ENCODE measurements around the gene BIVM.

The BIVM gene

DNA sequence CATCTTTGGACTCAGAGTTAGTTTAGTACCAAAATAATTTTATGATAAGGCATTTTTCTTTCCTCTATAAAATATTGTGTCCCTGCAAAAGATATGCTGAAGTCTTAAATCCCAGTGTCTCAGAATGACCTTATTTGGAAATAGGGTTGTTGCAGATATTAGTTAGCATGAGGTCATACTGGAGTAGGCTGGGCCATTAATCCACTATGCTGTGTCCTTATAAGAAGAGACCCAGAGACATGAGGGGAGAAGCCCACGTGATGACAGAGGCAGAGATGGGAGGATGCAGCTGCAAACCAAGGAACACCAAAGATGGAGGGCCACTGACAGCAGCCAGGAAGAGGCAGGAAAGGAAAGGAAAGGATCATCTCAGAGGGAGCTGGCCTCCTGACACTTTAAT, 6.5 kb upstream of the BIVM start:
- no peak for DNase-seq (ENCODE audit: low read depth)

GRCh38 chr13:102793611-102794355, 5.1 kb upstream of the BIVM start:
- DNase-seq (ENCODE audit: low read depth), result no peak

- DNase-seq (ENCODE audit: low read depth), result no peak
Observed at GRCh38 chr13:102799426-102800144, 666 bp downstream of the BIVM start.

DNA sequence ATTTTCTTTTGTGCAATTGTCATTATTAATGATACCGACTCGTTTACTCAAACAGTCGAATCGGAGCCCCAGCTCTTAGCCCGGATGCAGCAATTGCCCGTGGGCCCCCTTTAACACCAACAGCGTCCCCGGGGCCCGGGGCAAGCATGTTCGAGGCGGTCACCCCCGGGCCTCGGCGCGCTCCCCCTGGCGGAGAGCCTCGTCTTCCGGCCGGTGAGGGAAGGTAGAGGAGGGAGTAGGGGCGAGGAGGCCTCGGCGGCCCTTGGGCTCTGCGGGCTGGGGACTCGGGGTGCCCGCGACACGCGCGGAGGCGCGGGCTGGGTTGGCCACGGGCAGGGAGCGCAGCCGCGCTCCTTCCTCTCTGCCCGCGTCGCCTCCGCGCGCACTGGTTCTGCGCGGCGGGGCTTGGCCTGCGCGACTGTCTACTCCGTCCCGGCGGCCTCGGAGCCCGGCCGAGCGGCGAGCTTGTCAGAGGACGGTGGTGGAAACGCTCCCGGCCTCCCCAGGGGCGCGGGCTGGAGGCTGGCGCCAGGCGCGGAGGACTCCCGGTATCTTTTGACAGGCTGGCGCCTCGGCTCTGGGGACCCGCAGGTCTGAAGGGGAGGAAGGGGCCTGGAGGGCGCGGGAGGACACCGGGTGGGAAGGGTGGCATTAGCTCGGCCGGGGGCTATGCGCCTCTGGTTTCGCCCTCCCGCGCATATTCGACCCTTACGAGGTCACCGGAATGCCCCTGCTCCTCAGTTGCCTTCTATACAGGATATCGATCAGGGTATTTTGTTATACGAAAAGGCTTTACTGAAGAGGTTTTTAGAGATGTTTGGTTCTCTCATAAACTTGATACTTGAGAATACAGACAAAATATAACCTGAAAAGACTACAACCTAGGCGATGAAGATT, 1.5 kb downstream of the BIVM start:
- peak; percentile 72 for DNase-seq (ENCODE audit: low read depth)

GRCh38 chr13:102805680-102806079, 6.8 kb downstream of the BIVM start:
- DNase-seq (ENCODE audit: low read depth), result no peak

DNA sequence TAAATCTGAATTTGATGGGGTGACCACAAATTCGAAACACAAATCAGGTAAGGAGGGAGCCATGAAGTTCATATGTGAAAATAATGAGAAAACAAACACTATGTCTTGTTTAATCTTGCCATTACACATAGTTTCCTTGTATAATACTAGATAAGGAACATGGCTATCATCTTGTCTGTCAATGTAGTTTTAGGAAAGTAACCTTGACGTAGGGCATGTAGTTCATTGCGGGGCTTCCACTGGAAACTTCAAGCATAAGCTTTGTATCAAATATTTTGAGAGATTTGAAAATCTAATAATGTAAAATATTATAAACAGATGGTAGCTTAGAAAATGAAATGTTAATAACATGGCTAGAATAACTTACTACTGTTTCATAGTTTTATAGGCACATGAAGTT, 8.8 kb downstream of the BIVM start:
- DNase-seq (ENCODE audit: low read depth), result no peak

DNA sequence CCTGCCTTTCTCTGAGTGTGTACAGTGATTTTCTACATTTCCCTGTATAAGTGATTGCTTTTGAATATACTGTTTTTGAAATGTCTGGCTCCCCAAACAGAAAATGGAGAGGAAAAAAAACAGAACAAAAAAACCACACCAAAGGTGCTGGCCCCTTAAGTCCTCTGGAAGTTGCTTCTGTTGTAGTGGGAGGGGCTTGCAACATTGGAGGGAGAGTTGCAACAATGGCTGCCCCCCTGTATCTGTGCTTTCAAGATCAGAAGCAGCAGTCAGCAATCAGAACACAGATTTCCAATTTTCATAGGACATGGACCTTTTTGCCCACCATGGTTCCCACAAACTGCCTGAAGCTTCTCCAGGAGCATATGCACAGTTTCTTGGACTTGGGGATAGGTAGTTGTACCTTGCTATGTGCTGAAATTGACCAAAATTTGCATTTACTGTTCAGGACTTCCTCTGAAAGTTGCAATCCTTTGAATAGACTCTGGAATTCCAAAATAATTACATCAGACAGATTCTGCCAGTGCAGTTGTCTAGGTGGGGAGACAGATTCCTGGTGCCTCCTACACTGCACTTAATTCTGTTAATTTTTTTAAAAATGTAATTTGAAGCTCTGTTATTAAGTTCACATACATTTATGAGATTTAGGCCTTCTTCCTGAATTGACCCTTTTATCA, 13.8 kb downstream of the BIVM start:
- DNase-seq (ENCODE audit: low read depth), result no peak

GRCh38 chr13:102814025-102814607, 15.2 kb downstream of the BIVM start:
- DNase-seq (ENCODE audit: low read depth), result no peak

GRCh38 chr13:102814793-102815192, 15.9 kb downstream of the BIVM start:
- DNase-seq (ENCODE audit: low read depth), result no peak

DNA sequence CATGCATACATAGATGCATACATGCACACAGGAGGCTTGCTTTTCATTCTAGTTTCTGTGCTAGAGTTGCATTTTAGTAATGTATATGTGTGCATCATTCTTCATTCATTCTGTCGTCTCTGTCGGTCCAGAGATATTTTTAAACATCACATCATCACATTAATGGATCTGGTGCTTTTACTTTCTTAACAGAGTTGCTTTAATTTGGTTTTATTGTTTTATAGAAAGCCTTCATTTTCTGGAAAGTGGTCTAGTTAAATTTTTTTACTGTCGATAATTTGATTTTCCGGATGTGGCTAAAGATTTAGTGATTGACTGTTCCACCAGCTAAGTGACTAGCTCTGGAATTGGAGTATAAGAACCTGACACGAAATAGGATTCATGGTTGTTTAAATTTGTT, 16.9 kb downstream of the BIVM start:
- DNase-seq (ENCODE audit: low read depth), result no peak

DNA sequence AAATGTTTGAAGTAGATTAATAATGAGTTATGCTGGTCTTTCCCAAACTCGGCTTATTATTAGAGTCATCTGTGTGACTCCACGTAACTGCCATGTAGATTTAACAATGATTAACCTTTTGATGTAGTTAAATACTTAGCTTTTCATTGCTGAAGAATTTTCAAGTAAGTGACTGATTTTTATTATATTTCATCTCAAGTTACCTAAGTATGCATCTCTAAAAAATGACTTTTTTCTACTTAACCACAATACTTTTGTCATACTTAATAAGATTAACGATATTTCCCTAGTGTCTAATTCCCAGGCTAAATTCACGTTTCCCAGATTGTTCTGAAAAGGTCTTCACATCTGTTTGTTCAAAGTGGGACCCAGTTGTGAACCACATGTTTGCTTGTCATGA, 17.8 kb downstream of the BIVM start:
- no peak for DNase-seq (ENCODE audit: low read depth)

DNA sequence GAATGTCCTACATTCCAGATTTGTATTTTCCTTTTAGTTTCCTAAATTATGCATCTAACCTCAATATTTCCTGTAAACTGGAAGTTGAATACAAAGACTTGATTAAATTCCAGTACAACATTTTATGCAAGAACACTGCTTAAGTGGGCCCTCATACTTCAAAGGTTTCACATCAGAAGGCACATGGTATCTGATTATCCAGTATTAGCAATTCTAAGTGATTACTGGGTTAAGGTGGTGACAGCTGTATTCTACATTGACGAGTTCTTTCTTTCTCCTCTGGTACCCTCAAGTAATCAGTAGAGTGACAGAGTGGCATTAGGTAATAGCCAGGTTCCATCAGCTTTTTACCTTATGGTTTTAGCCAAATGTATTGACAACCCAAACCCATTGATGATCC, 18.3 kb downstream of the BIVM start:
- DNase-seq (ENCODE audit: low read depth), result no peak

DNA sequence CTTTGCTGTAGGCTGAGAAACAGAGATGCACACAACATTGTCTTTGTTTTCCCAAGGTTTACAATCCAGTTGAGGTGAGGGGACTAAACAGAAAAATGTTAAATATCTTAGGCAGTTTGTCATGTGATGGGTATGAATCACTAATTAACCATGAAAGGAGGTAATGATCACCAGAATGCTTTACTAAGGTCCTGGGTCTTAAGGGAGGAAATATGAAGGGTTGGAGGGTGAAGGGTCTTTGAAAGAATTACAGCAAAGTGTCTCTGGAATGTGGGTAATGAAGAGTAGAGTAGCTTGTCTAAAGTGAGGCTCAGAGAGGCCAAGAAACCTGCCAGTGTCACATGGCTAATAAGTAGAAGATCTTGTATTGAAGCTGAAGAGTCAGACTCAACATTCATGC, 19.0 kb downstream of the BIVM start:
- no peak for DNase-seq (ENCODE audit: low read depth)

DNA sequence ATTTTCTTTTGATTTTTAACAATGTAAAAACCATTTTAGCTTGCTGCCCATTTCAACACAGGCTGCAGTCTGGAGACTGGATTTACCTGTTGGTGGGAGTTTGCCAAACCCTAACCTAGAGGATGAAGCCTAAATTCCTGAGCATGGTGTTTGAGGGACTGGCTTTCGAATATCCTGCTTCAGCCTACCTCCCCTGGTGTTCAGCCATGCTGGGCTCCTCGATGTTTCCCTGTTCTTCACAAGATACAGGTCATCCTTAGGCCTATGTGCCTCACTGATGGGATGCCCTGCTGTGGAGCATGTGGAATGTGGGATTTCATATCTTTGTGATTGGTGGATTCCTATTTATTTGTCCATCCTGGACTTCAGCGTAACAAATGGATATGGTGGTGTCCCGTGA, 26.5 kb downstream of the BIVM start:
- DNase-seq (ENCODE audit: low read depth), result no peak

DNA sequence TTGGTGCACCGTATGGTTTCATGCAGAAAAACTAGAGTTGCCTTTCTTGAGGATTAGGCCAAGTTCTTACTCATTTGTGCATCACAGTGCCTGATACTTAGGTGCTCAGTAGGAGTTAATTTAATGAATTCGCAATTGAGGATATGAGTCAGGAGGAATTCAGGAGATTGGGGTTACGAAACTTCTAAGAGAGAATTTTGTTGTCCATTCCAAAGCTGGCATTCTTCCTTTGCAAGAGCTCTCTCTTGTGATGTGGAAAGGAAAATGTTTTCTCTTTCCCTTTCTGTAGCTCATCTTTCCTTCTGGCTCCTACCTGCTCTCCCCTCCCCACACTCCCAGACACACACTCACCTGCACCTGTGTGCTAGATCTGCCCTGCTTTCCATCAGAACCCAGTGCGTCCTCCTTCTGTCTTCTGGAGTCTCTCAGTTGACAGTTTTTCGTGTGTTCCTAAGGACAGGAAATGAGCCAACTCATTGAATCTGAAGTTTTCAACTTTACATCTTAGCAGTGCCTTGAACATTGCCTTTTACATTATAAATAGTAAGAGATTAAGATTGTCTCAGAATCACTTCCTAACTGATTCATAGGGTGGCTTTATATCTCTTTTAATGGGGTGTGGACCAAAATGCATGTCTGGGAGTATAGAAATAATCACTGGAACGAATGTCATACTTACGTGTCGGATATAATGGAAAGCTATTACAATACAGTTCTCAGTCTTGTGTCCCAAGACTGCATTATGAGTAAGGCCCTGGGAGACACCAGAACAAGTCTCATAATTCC, 27.2 kb downstream of the BIVM start:
- no peak for DNase-seq (ENCODE audit: low read depth)

DNA sequence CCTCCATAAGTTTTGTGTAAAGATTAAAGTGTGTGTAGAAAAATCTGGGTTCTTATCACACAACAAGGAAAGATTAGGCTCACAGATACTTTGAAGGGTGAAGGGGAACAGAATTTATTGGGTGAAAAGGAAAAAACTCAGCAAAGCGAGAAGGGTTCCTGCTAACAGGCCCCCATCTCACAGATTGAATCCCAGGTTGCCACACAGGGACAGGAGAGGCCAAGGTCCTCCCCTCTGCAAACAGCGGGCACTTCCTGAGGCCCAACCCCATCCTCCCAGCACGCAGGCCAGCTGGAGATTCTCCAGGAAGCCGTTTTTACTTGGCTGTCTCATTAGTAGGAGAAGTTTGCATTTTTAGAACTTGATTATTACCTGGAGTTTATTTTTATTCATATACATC, 31.7 kb downstream of the BIVM start:
- DNase-seq (ENCODE audit: low read depth), result no peak

DNA sequence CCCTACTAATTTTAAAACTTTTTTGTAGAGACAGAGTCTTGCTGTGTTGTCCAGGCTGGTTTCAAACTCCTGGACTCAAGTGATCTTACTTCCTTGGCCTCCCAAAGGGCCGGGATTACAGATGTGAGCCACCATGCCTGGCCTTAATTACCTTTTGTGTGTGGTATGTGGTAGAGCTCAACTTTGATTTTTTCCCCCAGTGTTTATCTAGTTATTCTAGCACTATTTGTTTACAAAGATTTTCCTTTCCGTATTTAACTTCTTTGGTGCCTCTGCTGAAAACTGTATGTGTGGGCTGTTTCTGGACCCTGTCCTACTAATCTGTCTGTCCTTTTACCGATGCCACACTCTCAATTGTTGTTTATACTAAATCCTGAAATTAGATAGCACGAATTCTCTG, 37.6 kb downstream of the BIVM start:
- DNase-seq (ENCODE audit: low read depth), result no peak

- DNase-seq (ENCODE audit: low read depth), result no peak
Observed at GRCh38 chr13:102838273-102838672, 39.4 kb downstream of the BIVM start.

DNA sequence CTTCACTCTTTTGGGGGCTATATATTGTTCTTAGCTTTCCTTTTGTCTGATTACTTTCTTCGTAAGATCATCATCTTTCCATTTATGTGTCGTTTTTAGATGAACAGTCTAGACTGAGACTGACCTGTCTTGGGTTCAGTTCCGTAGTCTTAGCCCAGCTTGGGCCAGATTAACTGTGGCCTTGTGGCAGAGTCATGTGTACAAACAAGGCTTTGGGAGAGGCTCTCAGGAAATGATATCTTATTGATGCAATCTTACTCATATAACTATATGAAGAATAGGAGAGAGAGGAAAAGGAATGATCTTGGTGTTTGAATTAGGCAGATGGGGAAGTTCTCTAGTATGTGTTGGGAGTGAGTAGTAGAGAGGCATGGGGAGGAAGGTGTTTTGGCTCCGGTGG, 40.1 kb downstream of the BIVM start:
- no peak for DNase-seq (ENCODE audit: low read depth)

DNA sequence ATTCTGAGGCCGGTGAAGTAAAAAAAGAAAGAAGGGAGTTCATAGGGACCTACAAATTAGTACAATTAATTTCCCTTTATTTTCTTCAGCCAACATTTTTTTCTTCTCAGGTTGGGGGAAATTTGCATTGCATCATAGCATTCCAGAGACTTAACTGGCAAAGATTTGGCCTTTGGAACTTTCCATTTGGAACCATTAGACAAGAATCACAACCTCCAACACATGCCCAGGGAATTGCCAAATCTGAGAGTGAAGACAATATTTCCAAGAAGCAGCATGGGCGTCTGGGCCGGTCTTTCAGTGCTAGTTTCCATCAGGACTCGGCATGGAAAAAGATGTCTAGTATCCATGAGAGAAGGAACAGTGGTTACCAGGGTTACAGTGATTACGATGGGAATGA, 40.5 kb downstream of the BIVM start:
- no peak for DNase-seq (ENCODE audit: low read depth)

DNA sequence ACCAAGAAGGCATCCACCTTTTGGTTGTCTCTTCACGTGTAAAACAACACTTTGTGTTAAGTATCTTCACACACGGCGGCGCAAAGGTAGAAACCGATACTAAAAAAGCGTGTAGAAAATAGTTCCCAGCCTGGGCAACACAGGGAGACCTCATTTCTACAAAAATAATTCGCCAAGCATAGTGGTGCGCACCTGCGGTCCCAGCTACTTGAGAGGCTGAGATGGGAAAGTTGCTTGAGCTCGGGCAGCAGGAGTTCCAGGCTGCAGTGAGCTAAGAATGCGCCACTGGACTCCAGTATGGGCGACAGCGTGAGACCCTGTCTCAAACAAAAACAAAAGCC, 46.3 kb downstream of the BIVM start:
- DNase-seq (ENCODE audit: low read depth), result no peak

Measured in stimulated activated CD8-positive, alpha-beta memory T cell treated with anti-CD3 and anti-CD28 coated beads, Interleukin-15, amount 100 ng/mL, for 24 hours (primary cell).